Measurements from ENCODE around the gene DAB1. TPM values are rescaled to one million over a fixed set of nuclear protein-coding genes. Genes with fewer than 3 reads are reported as not detected.

DAB1 gene
- total RNA-seq, 1 donor from 2014 or later, result 0.27 TPM

DNA sequence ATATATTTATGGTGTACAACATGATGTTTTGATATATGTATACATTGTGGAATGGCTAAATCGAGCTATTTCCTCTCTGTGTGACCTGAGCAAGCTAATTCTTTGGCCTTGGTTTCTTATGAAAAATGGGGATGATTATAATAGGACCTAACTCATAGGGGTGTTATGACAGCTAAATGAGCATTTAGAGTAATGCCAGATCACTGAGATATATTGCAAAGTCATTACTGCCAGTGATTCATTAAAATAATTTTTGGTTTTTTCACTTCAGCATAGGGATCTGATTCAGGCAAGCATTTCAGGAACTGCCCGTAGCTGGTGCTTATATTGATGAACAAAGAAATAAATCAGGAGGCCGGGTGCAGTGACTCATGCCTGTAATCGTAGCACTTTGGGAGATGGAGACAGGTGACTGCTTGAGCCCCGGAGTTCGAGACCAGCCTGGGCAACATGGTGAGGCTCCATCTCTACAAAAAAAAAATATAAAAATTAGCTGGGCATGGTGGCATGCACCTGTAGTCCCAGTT, 30.7 kb downstream of the DAB1 start:
- no peak for DNase-seq (ENCODE audit: extremely low spot score, unreplicated experiment)
- H3K4me3 Mint-ChIP-seq (ENCODE audit: unreplicated experiment), result no peak overlapping the region
- H3K9me3 Mint-ChIP-seq (ENCODE audit: unreplicated experiment), result no peaks in the 10 kb centered on the region
- H3K4me1 Mint-ChIP-seq (ENCODE audit: unreplicated experiment), result no peaks in the 10 kb centered on the region
- no peak overlapping the region for H3K27ac Mint-ChIP-seq (ENCODE audit: unreplicated experiment)
- peaks cover 29% of the 10 kb centered on the region for H3K27me3 Mint-ChIP-seq (ENCODE audit: unreplicated experiment)
- TF ChIP-seq, protein P1, sequence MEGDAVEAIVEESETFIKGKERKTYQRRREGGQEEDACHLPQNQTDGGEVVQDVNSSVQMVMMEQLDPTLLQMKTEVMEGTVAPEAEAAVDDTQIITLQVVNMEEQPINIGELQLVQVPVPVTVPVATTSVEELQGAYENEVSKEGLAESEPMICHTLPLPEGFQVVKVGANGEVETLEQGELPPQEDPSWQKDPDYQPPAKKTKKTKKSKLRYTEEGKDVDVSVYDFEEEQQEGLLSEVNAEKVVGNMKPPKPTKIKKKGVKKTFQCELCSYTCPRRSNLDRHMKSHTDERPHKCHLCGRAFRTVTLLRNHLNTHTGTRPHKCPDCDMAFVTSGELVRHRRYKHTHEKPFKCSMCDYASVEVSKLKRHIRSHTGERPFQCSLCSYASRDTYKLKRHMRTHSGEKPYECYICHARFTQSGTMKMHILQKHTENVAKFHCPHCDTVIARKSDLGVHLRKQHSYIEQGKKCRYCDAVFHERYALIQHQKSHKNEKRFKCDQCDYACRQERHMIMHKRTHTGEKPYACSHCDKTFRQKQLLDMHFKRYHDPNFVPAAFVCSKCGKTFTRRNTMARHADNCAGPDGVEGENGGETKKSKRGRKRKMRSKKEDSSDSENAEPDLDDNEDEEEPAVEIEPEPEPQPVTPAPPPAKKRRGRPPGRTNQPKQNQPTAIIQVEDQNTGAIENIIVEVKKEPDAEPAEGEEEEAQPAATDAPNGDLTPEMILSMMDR (IDR thresholded peaks at IDR 0.05), result no peak
- no peaks in the 10 kb centered on the region for H3K36me3 Mint-ChIP-seq (ENCODE audit: unreplicated experiment)

DNA sequence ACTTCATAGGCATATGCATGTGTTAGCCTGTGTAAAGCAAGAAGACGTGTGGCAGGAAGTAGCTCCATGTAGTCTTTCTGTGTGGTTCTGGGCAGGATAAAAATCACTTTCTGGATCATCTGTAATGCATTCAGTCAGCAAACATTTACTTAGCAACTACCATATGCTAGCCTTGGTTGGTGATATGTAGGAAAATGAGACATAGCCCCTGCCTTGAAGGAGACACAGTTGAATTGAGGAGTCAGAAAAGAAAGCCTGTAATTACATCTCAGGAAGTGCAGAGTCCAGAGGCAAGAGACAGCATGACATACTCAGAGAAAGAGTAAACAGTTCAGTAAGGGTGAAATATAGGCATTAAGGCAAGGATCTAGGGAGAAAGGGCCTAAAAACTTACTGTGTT, 38.5 kb downstream of the DAB1 start:
- H3K4me1 Mint-ChIP-seq (ENCODE audit: unreplicated experiment), result no peaks in the 10 kb centered on the region
- TF ChIP-seq, protein P1 (IDR thresholded peaks at IDR 0.05), result no peak
- H3K36me3 Mint-ChIP-seq (ENCODE audit: unreplicated experiment), result no peaks in the 10 kb centered on the region
- no peak overlapping the region for H3K4me3 Mint-ChIP-seq (ENCODE audit: unreplicated experiment)
- H3K9me3 Mint-ChIP-seq (ENCODE audit: unreplicated experiment), result no peaks in the 10 kb centered on the region
- H3K27ac Mint-ChIP-seq (ENCODE audit: unreplicated experiment), result no peak overlapping the region
- H3K27me3 Mint-ChIP-seq (ENCODE audit: unreplicated experiment), result peaks cover 14% of the 10 kb centered on the region
- no peak for DNase-seq (ENCODE audit: extremely low spot score, unreplicated experiment)

DNA sequence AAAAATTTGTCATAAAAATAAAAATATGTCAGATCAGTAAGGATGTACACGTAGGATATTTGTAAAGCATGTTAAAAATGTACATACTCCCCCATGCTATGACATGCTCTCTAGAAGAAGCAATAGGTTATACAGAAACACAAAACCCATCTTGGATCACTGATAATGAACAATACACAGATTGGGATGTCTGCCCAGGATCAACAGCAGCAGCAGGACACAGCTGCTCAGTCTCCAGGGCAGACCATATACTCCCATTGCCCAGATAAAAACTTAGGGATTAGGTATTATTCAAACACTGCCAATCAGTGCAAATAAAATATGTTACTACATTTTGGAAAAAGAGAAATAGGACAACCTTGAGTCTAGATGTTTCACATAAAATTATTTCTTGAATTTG, 39.0 kb downstream of the DAB1 start:
- DNase-seq (ENCODE audit: extremely low spot score, unreplicated experiment), result no peak
- TF ChIP-seq, protein P1 (IDR thresholded peaks at IDR 0.05), result no peak
- Mint-ChIP-seq H3K9me3 (ENCODE audit: unreplicated experiment) (no peaks in the 10 kb centered on the region), H3K36me3 (ENCODE audit: unreplicated experiment) (no peaks in the 10 kb centered on the region), H3K4me1 (ENCODE audit: unreplicated experiment) (no peaks in the 10 kb centered on the region), H3K27ac (ENCODE audit: unreplicated experiment) (no peak overlapping the region), H3K4me3 (ENCODE audit: unreplicated experiment) (no peak overlapping the region), H3K27me3 (ENCODE audit: unreplicated experiment) (peaks cover 14% of the 10 kb centered on the region)

DNA sequence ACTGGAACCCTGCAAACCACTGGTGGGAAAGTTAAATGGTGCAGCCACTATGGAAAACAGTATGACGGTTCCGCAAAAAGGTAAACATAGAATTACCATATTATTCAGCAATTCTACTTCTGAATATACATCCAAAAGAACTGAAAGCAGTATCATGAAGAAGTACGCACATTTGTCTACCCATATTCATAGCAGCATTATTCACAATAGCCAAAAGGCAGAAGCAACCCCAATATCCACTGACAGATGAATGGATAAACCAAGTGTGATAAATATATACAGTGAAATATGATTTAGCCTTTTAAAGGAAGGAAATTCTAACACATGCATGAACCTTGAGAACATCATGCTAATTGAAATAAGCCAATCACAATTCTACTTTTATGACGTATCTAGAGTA, 39.6 kb downstream of the DAB1 start:
- Mint-ChIP-seq H3K4me3 (ENCODE audit: unreplicated experiment) (no peak overlapping the region), H3K36me3 (ENCODE audit: unreplicated experiment) (no peaks in the 10 kb centered on the region), H3K27me3 (ENCODE audit: unreplicated experiment) (peaks cover 17% of the 10 kb centered on the region), H3K9me3 (ENCODE audit: unreplicated experiment) (no peaks in the 10 kb centered on the region), H3K4me1 (ENCODE audit: unreplicated experiment) (no peaks in the 10 kb centered on the region), H3K27ac (ENCODE audit: unreplicated experiment) (no peak overlapping the region)
- TF ChIP-seq, protein P1 (IDR thresholded peaks at IDR 0.05), result no peak
- DNase-seq (ENCODE audit: extremely low spot score, unreplicated experiment), result no peak

DNA sequence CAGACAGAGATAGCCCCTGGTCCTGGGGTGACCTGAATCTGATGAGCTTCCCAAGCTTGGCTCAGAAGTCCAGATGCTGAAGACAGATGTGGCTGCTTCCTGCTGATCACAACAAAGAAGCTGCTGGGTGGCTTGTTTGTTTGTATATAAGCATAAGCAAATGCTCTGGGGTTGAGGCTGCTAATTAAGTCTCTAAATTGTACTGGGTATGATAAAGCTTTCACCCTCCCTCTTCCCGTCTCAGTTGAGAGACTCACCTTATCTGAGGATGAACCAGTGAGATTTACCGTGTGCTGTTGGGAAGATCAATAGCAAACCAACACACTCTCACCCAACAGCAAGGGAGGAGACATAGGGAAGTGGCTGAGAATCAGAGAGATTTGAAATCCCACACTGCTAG, 42.0 kb downstream of the DAB1 start:
- no peaks in the 10 kb centered on the region for H3K36me3 Mint-ChIP-seq (ENCODE audit: unreplicated experiment)
- TF ChIP-seq, protein P1 (IDR thresholded peaks at IDR 0.05), result no peak
- H3K9me3 Mint-ChIP-seq (ENCODE audit: unreplicated experiment), result no peaks in the 10 kb centered on the region
- H3K4me3 Mint-ChIP-seq (ENCODE audit: unreplicated experiment), result no peak overlapping the region
- DNase-seq (ENCODE audit: extremely low spot score, unreplicated experiment), result no peak
- H3K4me1 Mint-ChIP-seq (ENCODE audit: unreplicated experiment), result no peaks in the 10 kb centered on the region
- H3K27me3 Mint-ChIP-seq (ENCODE audit: unreplicated experiment), result peaks cover 7% of the 10 kb centered on the region
- H3K27ac Mint-ChIP-seq (ENCODE audit: unreplicated experiment), result no peak overlapping the region

All from osteocyte (in vitro differentiated cells).